ENCODE results near the gene SUSD1.

GRCh38 chr9:112051812-112052211, 123.3 kb downstream of the SUSD1 start:
- TF ChIP-seq CTCF (IDR thresholded peaks at IDR 0.05 in 2 of 3, conservative IDR thresholded peaks at IDR 0.05 in 1 of 3; ENCODE audit: borderline replicate concordance in 1 of 3, insufficient read depth in 1 of 3, low read depth in 2 of 3, low read length in 2 of 3) = no peak
- no peak for TF ChIP-seq EZH2 (IDR thresholded peaks at IDR 0.05)
- TF ChIP-seq JUND (IDR thresholded peaks at IDR 0.05) = no peak
- TF ChIP-seq POLR2A (IDR thresholded peaks at IDR 0.05; ENCODE audit: borderline replicate concordance, extremely low read depth, insufficient read depth, insufficient read length) = no peak
- TF ChIP-seq ZFX (IDR thresholded peaks at IDR 0.05) = no peak
- no peak for TF ChIP-seq SRF (IDR thresholded peaks at IDR 0.05; ENCODE audit: low read depth)
- no peak for TF ChIP-seq SIN3A (IDR thresholded peaks at IDR 0.05; ENCODE audit: low read depth)
- TF ChIP-seq RAD21 (IDR thresholded peaks at IDR 0.05; ENCODE audit: low read depth) = no peak
- TF ChIP-seq REST (IDR thresholded peaks at IDR 0.05; ENCODE audit: low read depth) = no peak

Measured in HCT116 (cell line).